ENCODE data around the gene LPCAT2.

Gene LPCAT2

GRCh38 chr16:55559933-55560516 is 51.2 kb downstream of the LPCAT2 start:
- Histone ChIP-seq H3K9ac (ENCODE audit: low read length) (no peak overlapping the region), H3K4me3 (ENCODE audit: low read length) (no peak overlapping the region), H3K9me3 (ENCODE audit: control insufficient read depth, low read length) (no peaks in the 10 kb centered on the region), H3K36me3 (ENCODE audit: control insufficient read depth, insufficient read depth, low read length, severe bottlenecking) (no peaks in the 10 kb centered on the region), H3K4me1 (ENCODE audit: control insufficient read depth, insufficient read depth, low read length) (peaks cover 15% of the 10 kb centered on the region), H3K27me3 (replicated peaks; ENCODE audit: control insufficient read depth, insufficient read depth, low read length) (no peaks in the 10 kb centered on the region)
- no peak for DNase-seq (ENCODE audit: low read depth)

GRCh38 chr16:55561319-55561848 is 52.5 kb downstream of the LPCAT2 start:
- H3K27me3 ChIP-seq (replicated peaks; ENCODE audit: control insufficient read depth, insufficient read depth, low read length) = no peaks in the 10 kb centered on the region
- no peak overlapping the region for H3K9ac ChIP-seq (ENCODE audit: low read length)
- H3K4me3 ChIP-seq (ENCODE audit: low read length) = no peak overlapping the region
- H3K36me3 ChIP-seq (ENCODE audit: control insufficient read depth, insufficient read depth, low read length, severe bottlenecking) = no peaks in the 10 kb centered on the region
- peaks cover 15% of the 10 kb centered on the region for H3K4me1 ChIP-seq (ENCODE audit: control insufficient read depth, insufficient read depth, low read length)
- no peaks in the 10 kb centered on the region for H3K9me3 ChIP-seq (ENCODE audit: control insufficient read depth, low read length)
- no peak for DNase-seq (ENCODE audit: low read depth)

- no peak overlapping the region for H3K9ac ChIP-seq (ENCODE audit: low read length)
- DNase-seq (ENCODE audit: low read depth) = no peak
- no peaks in the 10 kb centered on the region for H3K36me3 ChIP-seq (ENCODE audit: control insufficient read depth, insufficient read depth, low read length, severe bottlenecking)
- peaks cover 28% of the 10 kb centered on the region for H3K4me1 ChIP-seq (ENCODE audit: control insufficient read depth, insufficient read depth, low read length)
- H3K9me3 ChIP-seq (ENCODE audit: control insufficient read depth, low read length) = no peaks in the 10 kb centered on the region
- no peak overlapping the region for H3K4me3 ChIP-seq (ENCODE audit: low read length)
- H3K27me3 ChIP-seq (replicated peaks; ENCODE audit: control insufficient read depth, insufficient read depth, low read length) = no peaks in the 10 kb centered on the region
Observed at GRCh38 chr16:55562936-55563335, 54.1 kb downstream of the LPCAT2 start.

- Histone ChIP-seq H3K9ac (ENCODE audit: low read length) (no peak overlapping the region), H3K4me1 (ENCODE audit: control insufficient read depth, insufficient read depth, low read length) (peaks cover 35% of the 10 kb centered on the region), H3K4me3 (ENCODE audit: low read length) (no peak overlapping the region), H3K27me3 (replicated peaks; ENCODE audit: control insufficient read depth, insufficient read depth, low read length) (no peaks in the 10 kb centered on the region), H3K9me3 (ENCODE audit: control insufficient read depth, low read length) (no peaks in the 10 kb centered on the region), H3K36me3 (ENCODE audit: control insufficient read depth, insufficient read depth, low read length, severe bottlenecking) (no peaks in the 10 kb centered on the region)
- no peak for DNase-seq (ENCODE audit: low read depth)
Observed at GRCh38 chr16:55563797-55564196, 54.9 kb downstream of the LPCAT2 start.

- no peaks in the 10 kb centered on the region for H3K27me3 ChIP-seq (replicated peaks; ENCODE audit: control insufficient read depth, insufficient read depth, low read length)
- no peaks in the 10 kb centered on the region for H3K9me3 ChIP-seq (ENCODE audit: control insufficient read depth, low read length)
- H3K36me3 ChIP-seq (ENCODE audit: control insufficient read depth, insufficient read depth, low read length, severe bottlenecking) = no peaks in the 10 kb centered on the region
- no peak for DNase-seq (ENCODE audit: low read depth)
- no peak overlapping the region for H3K4me3 ChIP-seq (ENCODE audit: low read length)
- H3K4me1 ChIP-seq (ENCODE audit: control insufficient read depth, insufficient read depth, low read length) = peaks cover 32% of the 10 kb centered on the region
- no peak overlapping the region for H3K9ac ChIP-seq (ENCODE audit: low read length)
Observed at GRCh38 chr16:55565086-55565485, 56.2 kb downstream of the LPCAT2 start.

- H3K36me3 ChIP-seq (ENCODE audit: control insufficient read depth, insufficient read depth, low read length, severe bottlenecking) = no peaks in the 10 kb centered on the region
- H3K27me3 ChIP-seq (replicated peaks; ENCODE audit: control insufficient read depth, insufficient read depth, low read length) = no peaks in the 10 kb centered on the region
- H3K4me1 ChIP-seq (ENCODE audit: control insufficient read depth, insufficient read depth, low read length) = peaks cover 32% of the 10 kb centered on the region
- no peak within 1 kb of the TSS for H3K4me3 ChIP-seq (ENCODE audit: low read length)
- no peak within 1 kb of the TSS for H3K9ac ChIP-seq (ENCODE audit: low read length)
- H3K9me3 ChIP-seq (ENCODE audit: control insufficient read depth, low read length) = no peaks in the 10 kb centered on the region
- DNase-seq (ENCODE audit: low read depth) = no peak
Observed at GRCh38 chr16:55566432-55567175, 57.7 kb downstream of the LPCAT2 start, which contains the start of gene CAPNS2. CAPNS2 (plus strand) TSS chr16:55566684; CDS start chr16:55566757, 73 bp downstream.

- H3K4me3 ChIP-seq (ENCODE audit: low read length) = no peak overlapping the region
- no peaks in the 10 kb centered on the region for H3K9me3 ChIP-seq (ENCODE audit: control insufficient read depth, low read length)
- DNase-seq (ENCODE audit: low read depth) = peak; percentile 83
- no peaks in the 10 kb centered on the region for H3K27me3 ChIP-seq (replicated peaks; ENCODE audit: control insufficient read depth, insufficient read depth, low read length)
- H3K36me3 ChIP-seq (ENCODE audit: control insufficient read depth, insufficient read depth, low read length, severe bottlenecking) = no peaks in the 10 kb centered on the region
- H3K4me1 ChIP-seq (ENCODE audit: control insufficient read depth, insufficient read depth, low read length) = peaks cover 32% of the 10 kb centered on the region
- no peak overlapping the region for H3K9ac ChIP-seq (ENCODE audit: low read length)
Observed at GRCh38 chr16:55567382-55567781, 58.5 kb downstream of the LPCAT2 start.

- no peak overlapping the region for H3K4me3 ChIP-seq (ENCODE audit: low read length)
- H3K9me3 ChIP-seq (ENCODE audit: control insufficient read depth, low read length) = no peaks in the 10 kb centered on the region
- H3K9ac ChIP-seq (ENCODE audit: low read length) = no peak overlapping the region
- peaks cover 32% of the 10 kb centered on the region for H3K4me1 ChIP-seq (ENCODE audit: control insufficient read depth, insufficient read depth, low read length)
- no peaks in the 10 kb centered on the region for H3K27me3 ChIP-seq (replicated peaks; ENCODE audit: control insufficient read depth, insufficient read depth, low read length)
- H3K36me3 ChIP-seq (ENCODE audit: control insufficient read depth, insufficient read depth, low read length, severe bottlenecking) = no peaks in the 10 kb centered on the region
- DNase-seq (ENCODE audit: low read depth) = peak; percentile 76
Observed at GRCh38 chr16:55568207-55568606, 59.3 kb downstream of the LPCAT2 start.

- Histone ChIP-seq H3K27me3 (replicated peaks; ENCODE audit: control insufficient read depth, insufficient read depth, low read length) (no peaks in the 10 kb centered on the region), H3K36me3 (ENCODE audit: control insufficient read depth, insufficient read depth, low read length, severe bottlenecking) (no peaks in the 10 kb centered on the region), H3K4me3 (ENCODE audit: low read length) (no peak overlapping the region), H3K9me3 (ENCODE audit: control insufficient read depth, low read length) (no peaks in the 10 kb centered on the region), H3K9ac (ENCODE audit: low read length) (no peak overlapping the region), H3K4me1 (ENCODE audit: control insufficient read depth, insufficient read depth, low read length) (peaks cover 32% of the 10 kb centered on the region)
- DNase-seq (ENCODE audit: low read depth) = no peak
Observed at GRCh38 chr16:55569025-55569424, 60.2 kb downstream of the LPCAT2 start.

GRCh38 chr16:55570159-55570558 is 61.3 kb downstream of the LPCAT2 start:
- H3K9me3 ChIP-seq (ENCODE audit: control insufficient read depth, low read length) = no peaks in the 10 kb centered on the region
- H3K9ac ChIP-seq (ENCODE audit: low read length) = no peak overlapping the region
- DNase-seq (ENCODE audit: low read depth) = no peak
- H3K27me3 ChIP-seq (replicated peaks; ENCODE audit: control insufficient read depth, insufficient read depth, low read length) = no peaks in the 10 kb centered on the region
- H3K4me1 ChIP-seq (ENCODE audit: control insufficient read depth, insufficient read depth, low read length) = peaks cover 26% of the 10 kb centered on the region
- no peaks in the 10 kb centered on the region for H3K36me3 ChIP-seq (ENCODE audit: control insufficient read depth, insufficient read depth, low read length, severe bottlenecking)
- H3K4me3 ChIP-seq (ENCODE audit: low read length) = no peak overlapping the region

- no peak for DNase-seq (ENCODE audit: low read depth)
- Histone ChIP-seq H3K27me3 (replicated peaks; ENCODE audit: control insufficient read depth, insufficient read depth, low read length) (no peaks in the 10 kb centered on the region), H3K9ac (ENCODE audit: low read length) (no peak overlapping the region), H3K4me1 (ENCODE audit: control insufficient read depth, insufficient read depth, low read length) (peaks cover 37% of the 10 kb centered on the region), H3K4me3 (ENCODE audit: low read length) (no peak overlapping the region), H3K36me3 (ENCODE audit: control insufficient read depth, insufficient read depth, low read length, severe bottlenecking) (no peaks in the 10 kb centered on the region), H3K9me3 (ENCODE audit: control insufficient read depth, low read length) (no peaks in the 10 kb centered on the region)
Observed at GRCh38 chr16:55571191-55571897, 62.5 kb downstream of the LPCAT2 start.

Measured in adipocyte (in vitro differentiated cells).